NCI-H1930 (cell line): Measurements from ENCODE around the gene C16orf89.

Source experiments
- DNase-seq, 2 experiments: peaks; one replicate each; lab custom pipeline; 2025; lab: John Stamatoyannopoulos, UW

C16orf89 gene

GRCh38 chr16:5028950-5029475 lies 36.7 kb downstream of the C16orf89 start:
- DNase-seq: no peak

DNA sequence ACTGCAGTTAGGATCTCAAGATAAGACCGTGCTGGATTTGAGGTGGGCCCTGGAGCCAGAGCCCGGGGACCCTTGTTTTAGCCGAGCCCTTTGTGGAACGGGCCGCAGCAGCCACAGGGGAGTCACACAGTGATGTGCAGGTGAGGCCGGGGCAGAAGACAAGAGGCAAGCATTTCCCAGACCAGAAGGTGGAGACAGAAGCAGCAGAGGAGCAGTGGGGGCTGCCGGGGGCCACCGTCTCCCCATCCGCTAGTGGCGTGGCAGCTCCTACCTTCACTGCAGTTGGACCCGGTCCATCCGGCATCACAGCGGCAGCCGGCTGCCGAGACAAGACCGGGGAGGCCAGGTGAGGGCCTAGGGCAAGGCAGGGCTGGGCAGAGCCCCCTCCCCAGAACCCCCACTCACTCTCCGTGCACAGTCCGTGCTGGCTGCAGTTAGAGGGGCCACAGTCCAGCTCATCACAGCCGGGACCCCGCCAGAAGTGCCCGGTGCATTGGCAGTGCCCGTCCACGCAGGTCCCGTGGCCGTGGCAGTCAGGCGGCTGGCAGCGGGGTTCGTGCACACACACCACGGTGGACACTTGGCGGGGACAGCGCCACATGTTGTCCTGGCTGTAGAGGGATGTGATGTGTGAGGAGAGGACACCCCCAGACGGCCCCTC lies 38.1 kb downstream of the C16orf89 start:
- no peak for DNase-seq

DNA sequence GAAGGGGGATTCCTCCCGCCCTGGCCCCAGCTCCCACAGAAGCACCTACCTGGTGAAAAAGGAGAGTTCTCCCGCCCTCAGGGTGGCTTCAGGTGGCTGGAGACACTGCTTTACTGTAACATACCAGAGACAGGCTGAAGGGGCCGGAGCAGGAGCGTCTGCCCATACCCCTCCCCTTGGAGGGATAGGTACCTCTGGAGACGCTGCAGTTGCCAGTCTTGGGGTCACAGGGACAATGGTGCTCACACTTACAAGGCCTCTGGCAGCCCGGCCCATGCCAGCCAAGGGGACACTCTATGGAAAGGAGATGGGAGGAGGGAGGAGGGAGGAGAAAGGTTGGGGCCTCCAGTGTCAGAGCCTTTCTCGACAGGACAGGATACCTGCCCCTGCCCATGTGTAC lies 38.7 kb downstream of the C16orf89 start:
- DNase-seq: no peak

DNA sequence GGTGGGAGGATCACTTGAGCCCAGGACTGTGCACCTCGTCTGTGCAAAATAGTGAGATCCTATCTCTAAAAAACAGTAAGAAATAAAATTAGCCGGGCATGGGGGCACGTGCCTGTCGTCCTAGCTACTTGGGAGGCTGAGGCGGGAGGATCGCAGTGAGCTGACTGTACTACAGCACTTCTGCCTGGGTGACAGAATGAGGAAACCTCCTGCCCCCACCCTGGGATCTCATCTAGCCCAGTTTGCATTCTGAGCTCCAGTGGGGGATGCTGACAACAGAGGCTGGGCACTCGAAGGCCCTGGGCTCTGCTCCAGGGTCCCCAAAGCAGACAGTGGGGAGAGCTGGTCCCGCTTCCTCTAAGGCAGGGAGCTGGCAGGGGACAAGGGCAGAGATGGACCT lies 39.1 kb downstream of the C16orf89 start:
- DNase-seq: no peak

GRCh38 chr16:5025171-5025632 lies 40.6 kb downstream of the C16orf89 start:
- DNase-seq: peak; percentile 18 to 21

DNA sequence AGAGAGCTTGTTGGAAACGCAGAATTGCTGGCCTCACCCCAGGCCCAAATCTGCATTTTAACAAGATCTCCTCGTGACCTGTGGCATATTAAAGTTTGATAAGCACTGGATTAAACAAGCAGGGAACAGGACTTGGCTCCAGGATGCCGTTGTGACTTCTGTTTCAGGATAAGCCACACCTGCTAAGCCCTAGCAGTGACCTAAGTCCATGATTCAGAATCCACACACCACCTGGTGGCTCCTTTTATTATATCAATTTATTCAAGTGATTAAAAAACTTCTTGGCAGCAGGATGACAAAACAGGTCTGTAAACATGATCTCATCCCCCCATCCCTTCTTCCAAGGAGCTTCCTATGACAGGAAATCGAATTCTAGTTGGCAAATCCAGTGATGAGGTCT lies 41.1 kb downstream of the C16orf89 start:
- peak in 1 of 2 experiments; percentile 18 for DNase-seq

DNA sequence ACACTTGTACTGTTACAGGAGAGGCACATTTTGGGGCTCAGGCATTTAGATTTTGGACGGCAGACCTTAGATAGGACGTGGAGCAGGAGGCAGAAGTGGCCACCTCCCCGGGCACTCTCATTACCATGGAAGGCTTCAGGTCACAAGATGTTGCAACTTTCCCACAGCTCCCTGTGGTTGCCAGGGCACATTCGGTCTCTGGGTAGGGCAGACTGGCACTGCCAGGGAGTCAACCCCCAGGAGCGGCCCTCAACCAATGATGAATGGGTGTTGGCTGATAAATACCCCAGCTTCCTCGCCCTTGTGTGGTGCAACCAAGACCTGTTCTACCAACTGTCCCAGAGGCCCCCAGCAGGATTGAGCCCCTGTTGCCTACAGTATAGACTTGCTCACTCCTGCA lies 43.2 kb downstream of the C16orf89 start:
- no peak for DNase-seq

GRCh38 chr16:5020551-5020950 lies 45.2 kb downstream of the C16orf89 start:
- DNase-seq: no peak

GRCh38 chr16:5019775-5020174 lies 46.0 kb downstream of the C16orf89 start:
- DNase-seq: no peak

DNA sequence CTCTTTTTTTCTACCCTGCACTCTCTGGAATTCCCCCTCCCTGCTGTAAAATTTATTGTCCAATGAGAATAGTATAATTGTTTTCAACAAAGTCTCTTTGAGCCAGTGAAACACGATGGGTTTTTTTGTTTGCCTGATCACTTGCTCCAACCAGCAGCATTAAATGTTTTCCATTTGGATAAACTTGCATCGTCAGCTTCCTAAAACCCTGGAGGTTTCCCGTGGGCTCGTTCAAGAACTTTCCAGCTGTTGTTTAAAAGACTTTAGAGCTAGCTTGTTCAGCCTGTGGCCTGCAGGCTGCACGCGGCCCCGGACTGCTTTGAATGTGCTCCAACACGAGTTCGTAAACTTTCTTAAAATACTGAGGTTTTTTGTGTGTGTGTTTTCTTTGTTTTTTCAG lies 47.0 kb downstream of the C16orf89 start:
- DNase-seq: no peak

- DNase-seq: no peak
These were observed 48.1 kb downstream of the C16orf89 start for GRCh38 chr16:5017678-5017969.

- DNase-seq: no peak
These were observed 48.6 kb downstream of the C16orf89 start for GRCh38 chr16:5016967-5017677.

- no peak for DNase-seq
These were observed 49.9 kb downstream of the C16orf89 start for GRCh38 chr16:5015887-5016286.

- DNase-seq: no peak
These were observed 50.4 kb downstream of the C16orf89 start for GRCh38 chr16:5015351-5015750.

DNA sequence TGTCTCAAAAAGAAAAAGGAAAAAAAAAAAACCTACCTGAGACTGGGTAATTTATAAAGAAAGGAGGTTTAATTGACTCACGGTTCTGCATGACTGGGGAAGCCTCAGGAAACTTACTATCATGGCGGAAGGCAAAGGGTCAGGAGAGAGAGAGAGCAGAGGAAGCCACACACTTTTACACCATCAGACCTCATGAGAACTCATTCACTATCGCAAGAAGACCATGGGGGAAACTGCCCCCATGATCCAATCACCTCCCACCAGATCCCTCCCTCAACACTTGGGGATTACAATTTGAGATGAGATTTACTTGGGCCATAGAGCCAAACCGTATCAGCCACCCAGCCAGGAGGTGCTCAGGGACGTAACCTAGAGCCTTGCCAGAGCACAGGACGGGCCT lies 52.9 kb downstream of the C16orf89 start:
- DNase-seq: no peak

DNA sequence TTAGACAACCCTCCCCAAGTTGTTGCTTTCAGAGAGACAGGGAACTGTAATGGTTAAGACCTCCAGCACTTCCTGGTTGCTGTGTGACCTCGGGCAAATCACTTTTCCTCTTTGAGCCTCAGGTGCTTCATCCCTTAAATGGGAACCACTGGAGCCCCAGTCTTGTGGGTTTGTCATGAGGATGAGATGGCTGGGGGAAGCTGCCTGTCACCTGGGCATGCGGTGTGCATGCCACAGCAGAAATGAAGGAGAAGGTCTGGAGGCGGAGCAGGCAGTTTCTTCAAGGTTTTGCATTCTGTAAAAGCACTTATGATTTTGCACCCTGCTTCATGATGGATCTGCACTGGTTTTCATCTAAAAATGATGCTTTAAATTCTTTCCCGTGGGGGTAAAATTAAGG lies 54.1 kb downstream of the C16orf89 start:
- DNase-seq: no peak

- DNase-seq: no peak
These were observed 55.0 kb downstream of the C16orf89 start for GRCh38 chr16:5010576-5011329.

GRCh38 chr16:5008311-5008731 lies 57.4 kb downstream of the C16orf89 start:
- DNase-seq: no peak

GRCh38 chr16:5007256-5007655 lies 58.5 kb downstream of the C16orf89 start:
- DNase-seq: no peak

DNA sequence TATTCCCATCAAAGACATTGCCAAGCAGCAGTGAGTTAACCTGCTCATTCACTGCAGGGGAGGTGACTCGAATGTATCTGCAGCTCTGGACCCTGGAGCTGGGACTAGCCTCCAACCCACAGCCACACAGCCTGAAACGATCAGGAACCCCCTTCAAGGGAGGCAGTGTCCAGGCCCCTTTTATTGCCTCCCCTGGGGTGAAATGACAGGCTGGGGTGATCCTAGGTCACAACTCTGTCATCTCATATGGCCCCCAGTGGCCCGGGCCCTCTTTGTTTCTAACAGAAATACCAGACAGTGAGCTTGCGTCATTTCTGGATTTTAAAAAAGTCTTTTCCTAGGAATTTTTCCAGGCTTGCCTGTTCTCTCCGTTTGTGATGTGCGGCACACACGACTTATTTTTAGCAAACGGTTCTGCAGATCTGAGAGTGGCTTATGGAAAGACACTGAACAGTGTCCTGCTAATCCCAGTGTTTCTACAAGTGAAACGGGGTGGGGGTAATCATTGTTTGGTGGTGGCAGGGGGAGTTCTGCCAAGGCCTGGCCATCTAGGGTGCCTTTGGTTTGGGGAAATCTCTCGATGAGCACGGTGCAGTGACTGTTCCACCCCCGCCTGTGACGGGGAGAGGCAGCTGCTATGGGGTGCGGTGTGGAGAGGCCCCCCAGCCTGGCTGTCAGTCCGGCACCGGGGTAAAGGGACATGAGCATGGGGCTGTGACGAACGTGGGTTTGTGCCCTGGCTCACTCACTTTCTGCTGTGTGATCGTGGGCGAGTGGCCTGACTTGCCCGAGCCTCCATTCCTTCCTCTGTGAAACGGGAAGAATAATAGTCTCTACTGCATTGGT lies 59.2 kb downstream of the C16orf89 start:
- no peak for DNase-seq

- no peak for DNase-seq
These were observed 59.8 kb downstream of the C16orf89 start for GRCh38 chr16:5005916-5006315.

- DNase-seq: no peak
These were observed 61.4 kb downstream of the C16orf89 start for GRCh38 chr16:5004311-5004710.
